NCI-H345 treated with DMSO at 0.1 percent for 48 hours (cell line): ENCODE data around the gene ZIC2.

ENCODE experiments used
- DNase-seq: peaks from one replicate; lab custom pipeline; 2025; ENCODE audit not compliant: unreplicated experiment; lab: John Stamatoyannopoulos, UW

Gene ZIC2

GRCh38 chr13:99973808-99974185 is 7.8 kb upstream of the ZIC2 start:
- DNase-seq = no peak

- DNase-seq = no peak
Measured at GRCh38 chr13:99974296-99974938, 7.2 kb upstream of the ZIC2 start.

- no peak for DNase-seq
Measured at GRCh38 chr13:99974939-99975561, 6.5 kb upstream of the ZIC2 start.

- no peak for DNase-seq
Measured at GRCh38 chr13:99975626-99976025, 6.0 kb upstream of the ZIC2 start.

- DNase-seq = no peak
Measured at GRCh38 chr13:99976575-99976974, 5.0 kb upstream of the ZIC2 start.

- no peak for DNase-seq
Measured at GRCh38 chr13:99977334-99977911, 4.2 kb upstream of the ZIC2 start.

GRCh38 chr13:99977912-99978798 is 3.4 kb upstream of the ZIC2 start:
- DNase-seq = no peak

GRCh38 chr13:99978799-99979452 is 2.7 kb upstream of the ZIC2 start:
- DNase-seq = no peak

- no peak for DNase-seq
Measured at GRCh38 chr13:99979453-99980200, 2.0 kb upstream of the ZIC2 start.

- no peak for DNase-seq
Measured at GRCh38 chr13:99980201-99980823, 1.3 kb upstream of the ZIC2 start.

GRCh38 chr13:99980824-99981734 is 505 bp upstream of the ZIC2 start:
- no peak for DNase-seq

- DNase-seq = no peak
Measured at GRCh38 chr13:99982036-99982730, 599 bp downstream of the ZIC2 start.

- no peak for DNase-seq
Measured at GRCh38 chr13:99982731-99983498, 1.3 kb downstream of the ZIC2 start.

GRCh38 chr13:99983499-99984401 is 2.2 kb downstream of the ZIC2 start:
- no peak for DNase-seq

- DNase-seq = no peak
Measured at GRCh38 chr13:99984461-99985240, 3.1 kb downstream of the ZIC2 start.
